ENCODE results near the gene GTPBP1.

GRCh38 chr22:38675833-38676232 is 29.9 kb upstream of the GTPBP1 start:
- TF ChIP-seq CTCF (IDR thresholded peaks at IDR 0.05 in 4 of 5, conservative IDR thresholded peaks at IDR 0.05 in 1 of 5) = no peak
- no peak for TF ChIP-seq POLR2A (IDR thresholded peaks at IDR 0.05)

All from gastrocnemius medialis (tissue), 4 donors.